T-helper 2 cell treated with Interferon-gamma antibody and Interleukin-4, amounts not matched to agents 5 μg/mL and 100 μg/mL, for 36 hours (primary cell): ENCODE measurements around the gene ADD3.

Experiments
- DNase-seq: peaks from one replicate; pipeline ENCODE4 v3.0.0; 2021; ENCODE audit warnings: low spot score
- H3K27ac Mint-ChIP-seq: one replicate; pipeline ENCODE4 v1.8.0; 2021; ENCODE audit warnings: mild to moderate bottlenecking, mixed read lengths
- H3K27me3 Mint-ChIP-seq: one replicate; pipeline ENCODE4 v1.8.0; 2021; ENCODE audit warnings: low read depth, mixed read lengths
- H3K36me3 Mint-ChIP-seq: one replicate; pipeline ENCODE4 v1.8.0; 2021; ENCODE audit warnings: low read depth, mixed read lengths
- H3K4me1 Mint-ChIP-seq: one replicate; pipeline ENCODE4 v1.8.0; 2021; ENCODE audit warnings: low read depth, mixed read lengths
- H3K4me3 Mint-ChIP-seq: one replicate; pipeline ENCODE4 v1.8.0; 2022; ENCODE audit warnings: mild to moderate bottlenecking, moderate library complexity, mixed read lengths
- H3K9me3 Mint-ChIP-seq: one replicate; pipeline ENCODE4 v1.8.0; 2021; ENCODE audit warnings: mixed read lengths

ADD3 gene

GRCh38 chr10:110163841-110164240 lies 156.1 kb downstream of the ADD3 start:
- DNase-seq = no peak
- peaks cover 7% of the 10 kb centered on the region for H3K4me1 Mint-ChIP-seq
- H3K9me3 Mint-ChIP-seq = no peaks in the 10 kb centered on the region
- no peaks in the 10 kb centered on the region for H3K36me3 Mint-ChIP-seq
- no peak overlapping the region for H3K27ac Mint-ChIP-seq
- no peak overlapping the region for H3K4me3 Mint-ChIP-seq
- H3K27me3 Mint-ChIP-seq = peaks cover 82% of the 10 kb centered on the region

GRCh38 chr10:110165239-110165638 lies 157.5 kb downstream of the ADD3 start:
- no peak overlapping the region for H3K27ac Mint-ChIP-seq
- no peaks in the 10 kb centered on the region for H3K36me3 Mint-ChIP-seq
- peaks cover 82% of the 10 kb centered on the region for H3K27me3 Mint-ChIP-seq
- no peaks in the 10 kb centered on the region for H3K9me3 Mint-ChIP-seq
- H3K4me3 Mint-ChIP-seq = no peak overlapping the region
- no peak for DNase-seq
- peaks cover 12% of the 10 kb centered on the region for H3K4me1 Mint-ChIP-seq

GRCh38 chr10:110167149-110167548 lies 159.4 kb downstream of the ADD3 start:
- H3K4me3 Mint-ChIP-seq = no peak overlapping the region
- no peak overlapping the region for H3K27ac Mint-ChIP-seq
- peaks cover 17% of the 10 kb centered on the region for H3K4me1 Mint-ChIP-seq
- H3K27me3 Mint-ChIP-seq = peaks cover 82% of the 10 kb centered on the region
- DNase-seq = no peak
- no peaks in the 10 kb centered on the region for H3K9me3 Mint-ChIP-seq
- H3K36me3 Mint-ChIP-seq = no peaks in the 10 kb centered on the region

GRCh38 chr10:110168601-110169481 lies 161.1 kb downstream of the ADD3 start:
- no peak overlapping the region for H3K27ac Mint-ChIP-seq
- H3K4me3 Mint-ChIP-seq = no peak overlapping the region
- H3K9me3 Mint-ChIP-seq = no peaks in the 10 kb centered on the region
- peaks cover 17% of the 10 kb centered on the region for H3K4me1 Mint-ChIP-seq
- peaks cover 76% of the 10 kb centered on the region for H3K27me3 Mint-ChIP-seq
- no peak for DNase-seq
- no peaks in the 10 kb centered on the region for H3K36me3 Mint-ChIP-seq

GRCh38 chr10:110169586-110169985 lies 161.8 kb downstream of the ADD3 start:
- H3K9me3 Mint-ChIP-seq = no peaks in the 10 kb centered on the region
- peaks cover 74% of the 10 kb centered on the region for H3K27me3 Mint-ChIP-seq
- H3K4me3 Mint-ChIP-seq = no peak overlapping the region
- no peak overlapping the region for H3K27ac Mint-ChIP-seq
- no peaks in the 10 kb centered on the region for H3K36me3 Mint-ChIP-seq
- DNase-seq = no peak
- peaks cover 17% of the 10 kb centered on the region for H3K4me1 Mint-ChIP-seq

GRCh38 chr10:110170142-110170971 lies 162.6 kb downstream of the ADD3 start:
- Mint-ChIP-seq H3K4me1 (peaks cover 17% of the 10 kb centered on the region), H3K9me3 (no peaks in the 10 kb centered on the region), H3K4me3 (no peak overlapping the region), H3K27me3 (peaks cover 77% of the 10 kb centered on the region), H3K36me3 (no peaks in the 10 kb centered on the region), H3K27ac (no peak overlapping the region)
- no peak for DNase-seq

- H3K4me3 Mint-ChIP-seq = no peak overlapping the region
- H3K9me3 Mint-ChIP-seq = no peaks in the 10 kb centered on the region
- peaks cover 17% of the 10 kb centered on the region for H3K4me1 Mint-ChIP-seq
- no peak for DNase-seq
- no peaks in the 10 kb centered on the region for H3K36me3 Mint-ChIP-seq
- peaks cover 73% of the 10 kb centered on the region for H3K27me3 Mint-ChIP-seq
- H3K27ac Mint-ChIP-seq = no peak overlapping the region
Measured at GRCh38 chr10:110171032-110171431, 163.2 kb downstream of the ADD3 start.

GRCh38 chr10:110172155-110172554 lies 164.4 kb downstream of the ADD3 start:
- peaks cover 17% of the 10 kb centered on the region for H3K4me1 Mint-ChIP-seq
- H3K9me3 Mint-ChIP-seq = no peaks in the 10 kb centered on the region
- peaks cover 75% of the 10 kb centered on the region for H3K27me3 Mint-ChIP-seq
- H3K4me3 Mint-ChIP-seq = no peak overlapping the region
- H3K36me3 Mint-ChIP-seq = no peaks in the 10 kb centered on the region
- no peak for DNase-seq
- H3K27ac Mint-ChIP-seq = no peak overlapping the region

GRCh38 chr10:110174201-110174600 lies 166.4 kb downstream of the ADD3 start:
- Mint-ChIP-seq H3K4me3 (no peak overlapping the region), H3K36me3 (no peaks in the 10 kb centered on the region), H3K9me3 (no peaks in the 10 kb centered on the region), H3K4me1 (peaks cover 8% of the 10 kb centered on the region), H3K27ac (no peak overlapping the region), H3K27me3 (peaks cover 68% of the 10 kb centered on the region)
- no peak for DNase-seq

- Mint-ChIP-seq H3K9me3 (no peaks in the 10 kb centered on the region), H3K4me3 (no peak overlapping the region), H3K36me3 (no peaks in the 10 kb centered on the region), H3K27me3 (peaks cover 66% of the 10 kb centered on the region), H3K27ac (no peak overlapping the region), H3K4me1 (peaks cover 8% of the 10 kb centered on the region)
- no peak for DNase-seq
Measured at GRCh38 chr10:110174816-110175215, 167.0 kb downstream of the ADD3 start.

- peaks cover 61% of the 10 kb centered on the region for H3K27me3 Mint-ChIP-seq
- peaks cover 5% of the 10 kb centered on the region for H3K4me1 Mint-ChIP-seq
- DNase-seq = no peak
- H3K4me3 Mint-ChIP-seq = no peak overlapping the region
- H3K36me3 Mint-ChIP-seq = no peaks in the 10 kb centered on the region
- H3K27ac Mint-ChIP-seq = no peak overlapping the region
- H3K9me3 Mint-ChIP-seq = no peaks in the 10 kb centered on the region
Measured at GRCh38 chr10:110175406-110175805, 167.6 kb downstream of the ADD3 start.

- H3K36me3 Mint-ChIP-seq = no peaks in the 10 kb centered on the region
- H3K9me3 Mint-ChIP-seq = no peaks in the 10 kb centered on the region
- no peak overlapping the region for H3K4me3 Mint-ChIP-seq
- H3K27ac Mint-ChIP-seq = no peak overlapping the region
- H3K4me1 Mint-ChIP-seq = no peaks in the 10 kb centered on the region
- H3K27me3 Mint-ChIP-seq = peaks cover 52% of the 10 kb centered on the region
- no peak for DNase-seq
Measured at GRCh38 chr10:110176141-110177030, 168.6 kb downstream of the ADD3 start.

- H3K4me1 Mint-ChIP-seq = no peaks in the 10 kb centered on the region
- peaks cover 48% of the 10 kb centered on the region for H3K27me3 Mint-ChIP-seq
- no peak overlapping the region for H3K4me3 Mint-ChIP-seq
- H3K27ac Mint-ChIP-seq = no peak overlapping the region
- no peaks in the 10 kb centered on the region for H3K9me3 Mint-ChIP-seq
- no peaks in the 10 kb centered on the region for H3K36me3 Mint-ChIP-seq
- DNase-seq = no peak
Measured at GRCh38 chr10:110179220-110179619, 171.4 kb downstream of the ADD3 start.
